PC-3 (cell line): Measurements from ENCODE around the gene FSIP1. TPM values are rescaled to one million over a fixed set of nuclear protein-coding genes. Genes with fewer than 3 reads are reported as not detected.

Experiments
- ATAC-seq: fragments of 200-7000 bp; cut with Tn5 transposase; 2 replicates; pipeline ENCODE4 v1.9.1; 2020; ENCODE audit warnings: mild to moderate bottlenecking, moderate library complexity
- BruUV-seq: library from RNA; stranded (reverse); fragments of 400-500 nt; replicated peaks from 2 replicates; lab custom pipeline; 2021; lab: Mats Ljungman, UMichigan
- CTCF ChIA-PET: fragments of 300-600 bp; sonication (Branson Sonifier 250); formaldehyde crosslinking; loops from one replicate; lab custom pipeline; 2022; ENCODE audit warnings: antibody characterized with exemption; lab: Charles Lee
- POLR2A ChIA-PET: fragments of 300-600 bp; sonication (Branson Sonifier 250); formaldehyde crosslinking; loops from one replicate; lab custom pipeline; 2022; ENCODE audit warnings: antibody characterized with exemption; ENCODE audit not compliant: unreplicated experiment; lab: Charles Lee
- DNase-seq: peaks from one replicate; pipeline ENCODE4 v3.0.0-alpha.2; 2015
- H2AFZ ChIP-seq: fragments of 300-600 bp; sonication (generic); 2 replicates; pipeline ENCODE4 v1.6.0; 2016; ENCODE audit warnings: antibody characterized with exemption, low read length
- H3F3A ChIP-seq: fragments of 300-600 bp; sonication (generic); one replicate; pipeline ENCODE4 v1.6.0; 2017; ENCODE audit warnings: antibody characterized with exemption, low read length, control low read depth, mild to moderate bottlenecking; ENCODE audit not compliant: unreplicated experiment
- H3K27ac ChIP-seq: fragments of 300-600 bp; sonication (generic); 2 replicates; pipeline ENCODE4 v1.5.1; 2016; ENCODE audit warnings: mild to moderate bottlenecking, low read length
- H3K27me3 ChIP-seq: fragments of 300-600 bp; sonication (generic); 2 replicates; pipeline ENCODE4 v1.6.1; 2016; ENCODE audit warnings: low read length, mixed read lengths
- H3K36me3 ChIP-seq: fragments of 300-600 bp; sonication (generic); 2 replicates; pipeline ENCODE4 v1.6.1; 2016; ENCODE audit warnings: low read depth, mixed run types, low read length, mixed read lengths
- H3K4me1 ChIP-seq: fragments of 300-600 bp; sonication (generic); 2 replicates; pipeline ENCODE4 v1.5.1; 2016; ENCODE audit warnings: low read length; ENCODE audit not compliant: insufficient read depth
- H3K4me2 ChIP-seq: fragments of 300-600 bp; sonication (generic); 2 replicates; pipeline ENCODE4 v1.6.0; 2016; ENCODE audit warnings: low read length
- H3K4me3 ChIP-seq: fragments of 300-600 bp; sonication (generic); 2 replicates; pipeline ENCODE4 v1.5.1; 2016; ENCODE audit warnings: mild to moderate bottlenecking, low read length, mixed read lengths
- H3K79me2 ChIP-seq: fragments of 300-600 bp; sonication (generic); 2 replicates; pipeline ENCODE4 v1.6.1; 2017; ENCODE audit warnings: low read length, mixed read lengths
- H3K9ac ChIP-seq: fragments of 300-600 bp; sonication (generic); 2 replicates; pipeline ENCODE4 v1.6.0; 2016; ENCODE audit warnings: mild to moderate bottlenecking, low read length
- H3K9me2 ChIP-seq: fragments of 300-600 bp; sonication (generic); replicated peaks from 2 replicates; pipeline ENCODE4 v1.6.1; 2016; ENCODE audit warnings: mixed run types, low read length, mixed read lengths
- H3K9me3 ChIP-seq: fragments of 300-600 bp; sonication (generic); 2 replicates; pipeline ENCODE4 v1.6.1; 2016; ENCODE audit warnings: low read length, mixed read lengths
- H4K20me1 ChIP-seq: fragments of 300-600 bp; sonication (generic); 2 replicates; pipeline ENCODE4 v1.6.1; 2016; ENCODE audit warnings: low read length, mixed read lengths
- CTCF ChIP-seq: fragments of 300-600 bp; sonication (generic); conservative IDR thresholded peaks from 2 replicates; pipeline ENCODE4 v1.5.1; 2017; ENCODE audit warnings: antibody characterized with exemption, low read depth, mild to moderate bottlenecking, low read length
- EZH2 ChIP-seq: fragments of 300-600 bp; sonication (generic); IDR thresholded peaks from one replicate; pipeline ENCODE4 v1.6.1; 2017; ENCODE audit warnings: antibody characterized with exemption, mild to moderate bottlenecking, low read length; ENCODE audit not compliant: unreplicated experiment
- EZH2phosphoT487 ChIP-seq: fragments of 300-600 bp; sonication (generic); IDR thresholded peaks from 2 replicates; pipeline ENCODE4 v1.6.1; 2018; ENCODE audit warnings: mild to moderate bottlenecking, antibody characterized with exemption, low read length, borderline replicate concordance
- intact Hi-C: fragments of 100-400 bp; cut with micrococcal nuclease; formaldehyde crosslinking; loops from 2 replicates; pipeline ENCODE4 v1.9.0; 2023
- total RNA-seq: library from RNA; depleted of rRNA; stranded (reverse); fragments of >200 nt; gene quantifications from 2 replicates; pipeline ENCODE4 v1.2.3, GENCODE V29; 2014

Gene FSIP1
- total RNA-seq, 1 experiment from 2014 or later: 0.07 TPM

GRCh38 chr15:39777496-39777895, 5.1 kb downstream of the FSIP1 start:
- intact Hi-C loops: no loop called here
- H3K79me2 ChIP-seq: no peaks in the 10 kb centered on the region
- no peak overlapping the region for H3K9ac ChIP-seq
- H4K20me1 ChIP-seq: no peaks in the 10 kb centered on the region
- TF ChIP-seq EZH2phosphoT487 (no peak), EZH2 (no peak), CTCF (no peak)
- H3K4me3 ChIP-seq: no peak overlapping the region
- no peaks in the 10 kb centered on the region for H3F3A ChIP-seq
- no peaks in the 10 kb centered on the region for H3K9me3 ChIP-seq
- no peak overlapping the region for H2AFZ ChIP-seq
- H3K27ac ChIP-seq: no peak overlapping the region
- no peaks in the 10 kb centered on the region for H3K9me2 ChIP-seq
- no peak overlapping the region for H3K4me2 ChIP-seq
- CTCF ChIA-PET: no interaction called here
- ATAC-seq: no peak
- H3K4me1 ChIP-seq: peaks cover 8% of the 10 kb centered on the region
- no peak for DNase-seq
- BruUV-seq: no TSS peak
- POLR2A ChIA-PET: no interaction called here
- H3K36me3 ChIP-seq: no peaks in the 10 kb centered on the region
- no peaks in the 10 kb centered on the region for H3K27me3 ChIP-seq

DNA sequence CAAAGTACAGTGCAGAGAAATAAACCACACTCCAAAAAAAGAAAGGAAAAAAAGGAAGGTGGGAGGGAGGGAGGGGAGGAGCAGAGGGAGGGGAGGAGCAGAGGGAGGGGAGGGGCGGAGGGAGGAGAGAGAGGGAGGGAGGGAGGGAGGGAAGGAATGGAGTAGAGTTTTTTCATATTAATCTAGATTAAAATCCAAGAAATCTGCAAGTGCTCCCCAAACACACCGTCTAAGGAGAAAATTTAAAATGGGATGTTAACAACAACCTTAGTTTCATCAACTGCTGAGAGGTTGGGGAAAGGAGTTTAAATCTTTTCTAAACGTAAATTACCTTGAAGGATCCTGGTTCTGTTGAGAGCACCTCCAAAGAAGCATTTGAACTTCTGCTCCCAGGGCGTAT, 6.6 kb downstream of the FSIP1 start:
- no peak for DNase-seq
- no TSS peak for BruUV-seq
- Histone ChIP-seq H3K9me3 (no peaks in the 10 kb centered on the region), H3K79me2 (no peaks in the 10 kb centered on the region), H2AFZ (no peak overlapping the region), H3K36me3 (no peaks in the 10 kb centered on the region), H3K9ac (no peak overlapping the region), H3K4me1 (no peaks in the 10 kb centered on the region), H3K4me2 (no peak overlapping the region), H3K27me3 (no peaks in the 10 kb centered on the region), H4K20me1 (no peaks in the 10 kb centered on the region), H3K4me3 (no peak overlapping the region), H3K27ac (no peak overlapping the region), H3F3A (no peaks in the 10 kb centered on the region), H3K9me2 (no peaks in the 10 kb centered on the region)
- ChIA-PET POLR2A (interaction anchor here (0.8 kb wide), 1 partner anchor 28 kb away, joined by 7 read pairs; no protein-coding TSS in a partner anchor), CTCF (no interaction called here)
- intact Hi-C loops: no loop called here
- ATAC-seq: no peak
- no peak for TF ChIP-seq EZH2
- TF ChIP-seq CTCF: no peak
- no peak for TF ChIP-seq EZH2phosphoT487

- ATAC-seq (no peak), DNase-seq (no peak)
- no peaks in the 10 kb centered on the region for H3F3A ChIP-seq
- no peak overlapping the region for H2AFZ ChIP-seq
- H3K27ac ChIP-seq: no peak overlapping the region
- H3K79me2 ChIP-seq: no peaks in the 10 kb centered on the region
- CTCF ChIA-PET: no interaction called here
- no TSS peak for BruUV-seq
- H3K4me2 ChIP-seq: no peak overlapping the region
- H3K9me3 ChIP-seq: no peaks in the 10 kb centered on the region
- H3K4me3 ChIP-seq: no peak overlapping the region
- TF ChIP-seq EZH2 (no peak), CTCF (no peak), EZH2phosphoT487 (no peak)
- no peaks in the 10 kb centered on the region for H3K36me3 ChIP-seq
- no peaks in the 10 kb centered on the region for H3K27me3 ChIP-seq
- POLR2A ChIA-PET: no interaction called here
- H3K4me1 ChIP-seq: no peaks in the 10 kb centered on the region
- intact Hi-C loops: no loop called here
- no peak overlapping the region for H3K9ac ChIP-seq
- H4K20me1 ChIP-seq: no peaks in the 10 kb centered on the region
- no peaks in the 10 kb centered on the region for H3K9me2 ChIP-seq
Measured at GRCh38 chr15:39774688-39775267, 7.9 kb downstream of the FSIP1 start.
